ENCODE data around the gene EPOP.
A peak's percentile ranks its signal among the peaks of the same experiment; 100 is the strongest.

EPOP gene

DNA sequence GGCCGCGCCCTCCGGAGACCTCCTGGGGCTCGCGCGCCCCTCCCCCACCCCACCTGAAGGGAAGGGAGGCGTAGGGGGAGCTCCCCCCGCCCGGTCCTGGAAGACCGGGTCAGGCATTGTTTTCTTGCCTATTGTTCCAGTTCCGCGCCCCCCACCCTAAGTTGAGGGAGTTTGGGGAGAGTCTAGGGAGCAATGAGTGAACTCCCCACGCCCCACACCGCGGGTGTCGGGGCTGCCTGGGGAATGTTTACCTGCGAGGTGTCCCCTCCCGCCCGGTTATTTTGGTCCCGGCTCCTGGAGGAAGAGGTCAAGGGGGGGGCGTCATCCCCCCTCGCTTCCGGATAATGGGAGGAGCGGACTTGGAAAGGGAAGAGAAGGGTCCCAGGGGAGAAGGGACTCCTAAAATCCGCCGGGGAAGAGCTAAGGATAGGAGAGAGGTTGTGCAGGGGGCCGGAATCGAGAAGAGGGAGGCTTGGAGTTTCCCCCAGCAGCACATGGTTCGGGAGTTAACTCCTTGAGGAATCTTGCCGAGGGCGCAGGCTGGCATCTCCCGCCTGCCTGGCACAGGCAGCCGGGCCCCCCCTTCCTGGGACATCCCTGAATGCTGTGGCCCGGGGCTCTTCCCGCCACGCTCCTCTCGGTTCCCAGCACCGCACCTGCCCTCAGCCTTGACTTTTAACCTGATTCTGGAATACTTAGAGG is 31.2 kb upstream of the EPOP start:
- DNase-seq, result peak; percentile 57

DNA sequence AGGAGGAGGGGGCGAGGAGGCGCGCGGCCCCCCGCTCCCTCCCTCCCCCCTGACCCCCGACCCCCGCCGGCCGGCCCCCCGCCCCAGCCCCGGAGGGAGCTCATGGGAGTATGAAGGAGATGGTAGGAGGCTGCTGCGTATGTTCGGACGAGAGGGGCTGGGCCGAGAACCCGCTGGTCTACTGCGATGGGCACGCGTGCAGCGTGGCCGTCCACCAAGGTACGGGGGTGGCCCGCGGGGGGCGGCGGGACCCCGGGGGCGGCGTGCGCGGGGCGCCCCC is 30.7 kb upstream of the EPOP start:
- no peak for DNase-seq

DNA sequence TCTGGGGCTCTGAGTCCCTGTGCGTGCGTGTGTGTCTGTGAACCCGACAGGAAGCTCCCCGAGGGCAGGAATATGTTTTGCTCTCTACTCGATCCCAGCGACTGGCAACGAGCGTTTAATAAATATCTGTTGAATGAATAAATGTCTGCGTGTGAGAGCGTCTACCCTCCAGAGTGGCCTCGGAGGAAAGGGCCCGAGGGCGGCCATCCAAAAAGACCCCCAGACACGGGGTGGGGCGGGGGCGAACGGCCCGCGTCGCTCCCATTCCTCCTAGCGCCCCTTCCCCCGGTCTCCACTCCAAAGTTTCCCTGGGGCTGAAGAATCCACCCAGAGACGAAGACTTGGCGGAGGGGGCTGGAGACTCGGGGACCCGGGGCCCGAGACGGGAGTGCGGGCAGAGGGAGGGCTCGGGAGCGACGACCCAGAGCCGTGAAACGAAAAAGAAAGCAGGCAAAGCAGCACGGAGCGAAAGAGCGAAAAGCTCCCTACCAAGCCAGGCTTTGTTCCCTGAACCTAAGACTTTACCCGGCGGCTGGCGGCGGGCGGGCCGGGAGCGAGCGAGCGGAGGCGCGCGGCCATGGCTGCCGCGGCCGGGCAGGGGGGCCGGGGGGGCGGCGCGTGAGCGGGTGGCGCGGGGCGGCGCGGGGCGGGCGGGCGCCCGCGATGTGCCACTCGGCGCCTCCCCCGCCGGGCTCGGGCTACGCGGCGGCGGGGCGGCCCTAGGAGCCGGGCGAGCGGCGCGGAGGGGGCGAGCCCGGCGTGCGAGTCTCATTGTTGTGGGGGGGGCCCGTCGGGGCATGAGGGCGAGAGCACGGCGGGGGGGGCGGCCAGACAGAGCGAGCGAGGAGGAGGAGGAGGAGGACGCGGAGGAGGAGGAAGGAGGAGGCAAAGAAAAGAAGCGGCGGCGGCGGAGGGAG is 30.1 kb upstream of the EPOP start, which contains the start of gene MLLT6:
Gene MLLT6 (plus strand): TSS at position 668 of the 917 bp plus-strand sequence. CDS start 360 bp downstream, outside the sequence.
- DNase-seq, result peak; percentile 82

DNA sequence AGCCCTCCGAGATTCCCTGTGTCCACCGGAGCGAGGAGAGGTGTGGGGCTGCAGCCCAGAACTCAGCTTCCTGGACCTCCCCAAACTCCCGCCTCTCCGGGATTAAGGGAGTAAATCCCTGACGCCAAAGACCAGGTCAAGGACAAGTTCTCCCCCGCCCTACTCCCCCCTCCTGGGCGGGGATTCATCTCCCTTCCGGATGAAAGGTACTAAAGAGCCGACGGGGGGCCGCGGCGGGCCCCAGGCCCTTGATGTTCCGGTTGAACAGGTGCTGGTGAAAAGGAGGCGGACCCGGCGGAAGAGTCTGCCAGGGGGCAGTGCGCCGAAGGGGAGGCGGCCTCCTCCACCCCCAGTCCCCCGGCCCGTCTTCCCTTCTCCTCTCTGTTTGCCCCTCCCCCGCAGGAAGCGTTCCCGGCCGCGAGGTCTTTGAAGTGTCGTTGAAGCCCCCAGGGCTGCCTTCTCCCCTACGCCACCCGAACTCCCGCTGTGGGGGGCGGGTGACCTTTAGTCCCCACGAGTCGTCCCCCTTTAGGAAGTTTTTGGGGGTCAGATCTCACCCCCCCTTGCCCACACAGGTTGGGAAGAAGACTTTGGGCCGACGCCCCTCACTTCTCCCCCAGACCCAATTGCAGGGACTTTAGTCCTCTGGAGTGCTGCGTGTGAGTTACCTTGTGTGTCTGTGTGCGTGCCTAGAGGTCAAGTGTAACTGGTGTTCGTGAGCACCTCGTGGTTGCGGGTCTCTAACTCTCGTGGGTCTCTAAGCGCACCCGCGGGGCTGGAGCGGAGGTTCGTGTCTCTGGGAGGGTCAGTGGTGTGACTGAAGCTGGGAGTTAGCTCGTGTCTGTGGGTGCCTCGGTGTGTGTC is 29.2 kb upstream of the EPOP start:
- DNase-seq, result no peak

DNA sequence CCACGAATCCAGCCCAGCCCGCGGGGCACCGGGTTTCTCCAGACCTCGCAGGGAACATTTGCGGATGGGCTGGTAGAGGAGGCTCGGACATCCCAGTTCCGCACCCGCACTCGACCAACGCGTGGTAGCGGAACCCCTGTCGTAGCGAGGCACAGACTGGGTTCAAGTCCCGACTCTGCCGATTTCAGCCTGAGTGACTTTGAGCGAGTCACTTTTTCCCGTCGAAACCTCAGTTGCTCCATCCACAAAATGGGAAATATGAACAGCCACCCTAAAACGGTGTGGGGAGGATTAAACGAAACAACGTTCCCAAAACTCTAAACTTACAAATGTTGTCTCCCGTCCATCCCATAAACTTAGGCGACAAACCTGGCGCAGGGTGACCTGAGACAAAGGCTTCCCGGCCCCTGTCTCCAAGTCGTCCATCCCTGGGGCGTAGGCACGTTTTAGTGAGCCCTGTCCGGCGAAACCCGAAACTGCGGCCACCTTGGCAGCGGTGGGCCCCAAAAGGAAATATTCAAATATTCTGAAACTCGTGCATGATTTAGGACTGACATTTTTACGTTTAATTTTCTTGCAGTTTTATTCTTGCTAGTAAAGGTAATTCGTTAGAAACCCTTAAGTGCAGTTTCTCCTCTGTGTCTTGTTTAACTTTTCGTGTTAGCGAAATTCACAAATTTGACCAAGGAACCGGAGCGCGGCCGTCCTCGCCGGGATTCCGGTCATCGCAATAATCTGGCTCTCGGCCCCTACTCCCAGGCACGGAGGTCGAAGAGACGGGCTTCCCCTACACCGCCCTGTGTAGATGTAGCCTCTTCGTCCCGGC is 28.4 kb upstream of the EPOP start:
- DNase-seq, result no peak

DNA sequence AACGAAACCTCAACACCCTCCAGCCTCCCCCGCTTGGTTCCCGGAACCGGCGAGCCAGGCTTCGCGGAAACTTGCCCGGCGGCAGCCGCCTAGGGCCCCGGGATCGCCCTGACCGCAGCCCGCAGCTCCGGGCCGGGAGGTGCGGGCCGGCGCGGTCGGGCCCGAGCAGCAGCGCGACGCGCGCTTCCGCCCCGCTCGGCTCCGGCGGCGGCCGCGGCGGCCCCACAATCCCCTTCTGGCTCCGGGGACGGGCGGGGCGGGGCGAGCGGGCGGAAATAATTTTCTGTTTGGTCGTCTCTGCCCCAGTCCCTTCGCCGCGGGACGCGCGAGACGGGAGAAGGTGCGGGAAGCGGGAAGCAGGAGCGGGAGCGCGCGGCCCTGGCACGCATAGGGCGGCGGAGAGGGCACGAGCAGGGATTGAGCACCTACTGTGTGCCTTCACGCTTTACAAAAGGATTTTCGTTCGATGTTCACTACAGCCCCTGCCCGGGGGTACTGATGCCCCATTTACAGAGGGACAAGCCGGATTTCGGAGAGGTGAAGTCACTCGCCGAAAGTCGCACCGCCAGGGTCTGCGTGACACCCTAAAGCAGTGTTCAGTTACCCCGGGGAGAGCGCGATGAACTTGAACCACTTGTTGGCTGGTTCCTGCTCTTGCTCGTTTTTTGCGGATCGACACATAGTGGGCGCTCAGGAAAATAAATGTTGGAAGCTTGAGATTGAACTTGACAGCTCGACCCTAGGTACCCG is 27.6 kb upstream of the EPOP start:
- peak; percentile 90 for DNase-seq

DNA sequence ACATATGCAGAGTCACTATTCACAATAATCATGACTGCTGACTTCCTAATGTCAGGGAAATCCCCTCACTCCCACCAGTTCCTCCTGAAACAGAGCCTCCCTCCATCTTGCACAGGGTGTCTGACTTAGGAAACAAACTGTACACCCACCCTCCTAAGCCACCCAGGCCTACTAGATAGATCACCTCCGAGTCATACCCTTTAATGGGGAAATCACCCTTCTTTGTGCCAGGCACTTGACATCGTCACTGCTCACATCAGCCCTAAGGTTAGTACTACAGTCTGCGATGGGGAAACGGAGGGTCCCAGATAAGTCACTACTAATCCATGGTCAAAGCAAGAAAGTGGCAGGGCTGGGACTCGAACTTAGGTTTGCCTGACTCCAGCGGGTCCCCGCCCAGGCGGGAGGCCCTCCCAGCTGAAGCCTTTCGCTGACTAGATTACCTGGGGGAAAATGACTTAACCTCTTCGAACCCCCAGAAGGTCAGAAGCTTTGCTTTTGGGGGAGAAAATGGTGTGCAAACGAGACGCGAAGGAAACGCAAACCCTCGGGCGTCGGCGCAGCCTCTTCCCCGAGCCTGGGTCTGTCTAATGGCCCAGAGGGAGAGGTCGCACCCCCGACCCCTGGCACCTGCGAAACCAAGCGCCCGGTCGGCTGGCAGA is 26.9 kb upstream of the EPOP start:
- no peak for DNase-seq

DNA sequence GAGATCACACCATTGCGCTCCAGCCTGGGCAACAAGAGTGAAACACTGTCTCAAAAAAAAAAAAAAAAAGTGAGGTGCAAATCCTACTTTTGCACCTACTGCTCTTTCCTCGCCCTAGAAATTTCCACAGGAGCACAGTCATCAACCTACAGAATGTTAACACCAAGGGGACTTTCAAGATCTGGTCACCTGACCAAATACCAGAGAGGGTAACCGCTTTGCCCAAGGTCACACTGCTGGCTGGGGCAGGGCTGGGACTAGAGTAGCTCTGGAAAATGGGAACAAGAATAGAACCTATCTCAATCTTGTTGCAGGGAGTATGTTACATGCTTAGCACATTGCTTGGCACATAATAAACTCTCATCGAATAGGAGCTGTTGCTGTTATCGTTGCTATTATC is 24.0 kb upstream of the EPOP start:
- no peak for DNase-seq

DNA sequence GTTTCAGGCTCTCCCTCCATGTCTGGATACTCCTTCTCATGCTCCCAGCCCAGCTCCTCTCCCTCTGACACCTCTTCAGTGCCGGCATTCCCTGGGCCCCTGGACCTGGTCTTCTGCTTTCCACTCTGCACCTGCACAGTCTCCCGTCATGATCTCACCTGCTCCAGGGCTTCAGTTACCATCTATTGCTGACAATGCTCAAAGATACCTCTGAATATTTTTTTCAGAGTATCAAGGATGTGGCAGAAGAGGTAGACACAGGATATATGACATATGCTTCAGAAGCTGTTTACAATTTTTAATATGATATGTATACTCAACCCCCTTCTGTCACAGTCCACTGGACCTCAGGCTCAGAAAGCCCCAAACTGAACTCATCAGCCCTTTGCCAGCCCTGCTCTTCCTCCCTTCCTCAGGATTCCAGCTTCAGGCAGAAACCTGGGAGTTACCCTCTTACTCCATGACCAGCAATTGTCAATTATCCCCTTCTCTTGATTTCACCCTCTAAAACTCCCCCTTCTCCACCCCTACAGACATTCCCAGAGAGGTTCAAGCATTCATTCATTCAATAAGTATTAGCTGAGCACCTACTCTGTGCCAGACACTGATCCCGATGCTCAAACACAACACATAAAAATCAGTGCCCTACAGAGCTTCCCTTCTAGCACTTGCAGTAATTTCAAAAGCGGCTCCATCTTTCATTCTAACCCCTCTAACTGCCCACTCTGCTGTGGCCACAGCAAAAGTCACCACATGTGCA is 22.5 kb upstream of the EPOP start:
- DNase-seq, result no peak

DNA sequence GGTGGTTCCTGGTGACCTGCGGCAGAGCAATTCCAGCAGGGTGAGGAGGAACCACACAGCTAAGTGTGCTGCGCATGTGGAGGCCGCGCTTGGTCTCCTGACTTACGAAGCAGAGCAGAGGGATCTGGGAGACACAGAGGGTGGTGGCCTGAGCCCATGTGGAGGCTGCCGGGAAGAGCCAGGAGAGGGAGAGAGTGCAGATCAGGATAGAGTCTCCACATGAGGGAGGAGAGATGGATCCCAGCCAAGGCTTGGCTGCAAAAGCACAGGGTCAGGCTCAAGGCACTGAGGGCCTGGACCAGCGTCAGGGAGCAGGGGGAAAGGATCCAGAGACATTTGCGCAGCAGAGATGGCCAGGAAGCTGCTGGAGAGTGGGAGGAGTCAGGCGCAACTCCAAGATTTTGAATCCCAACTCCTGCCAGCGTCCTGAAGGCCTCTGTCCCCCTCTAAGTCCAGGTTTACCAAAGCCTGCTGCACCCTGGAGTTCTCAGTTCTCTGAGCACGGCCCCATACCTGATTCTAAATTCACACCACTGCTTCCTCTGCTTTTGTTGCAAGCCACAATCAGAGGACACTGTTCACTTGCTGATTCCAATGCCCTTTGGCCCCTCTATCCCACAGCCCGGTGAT is 19.1 kb upstream of the EPOP start:
- DNase-seq, result peak; percentile 41

DNA sequence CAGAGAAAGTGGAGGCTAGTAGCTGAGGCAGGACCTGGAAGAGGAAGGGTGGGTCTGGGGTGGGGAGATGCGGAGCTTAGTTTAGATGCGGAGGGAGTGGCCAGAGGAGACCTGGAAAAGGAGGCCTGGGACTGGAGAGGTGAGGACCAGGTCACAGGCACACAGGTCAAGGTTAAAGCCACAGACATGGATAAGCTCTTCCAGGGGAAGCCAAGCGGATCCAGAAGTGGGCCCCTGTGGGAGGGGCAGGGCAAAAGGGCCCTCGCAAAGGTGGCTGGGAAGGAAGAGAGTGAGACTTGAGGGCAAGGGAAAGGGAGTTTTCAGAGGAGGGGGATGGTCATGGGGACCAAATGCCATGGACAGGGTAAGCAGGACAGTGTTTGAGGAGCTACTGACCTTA is 16.4 kb upstream of the EPOP start:
- no peak for DNase-seq

DNA sequence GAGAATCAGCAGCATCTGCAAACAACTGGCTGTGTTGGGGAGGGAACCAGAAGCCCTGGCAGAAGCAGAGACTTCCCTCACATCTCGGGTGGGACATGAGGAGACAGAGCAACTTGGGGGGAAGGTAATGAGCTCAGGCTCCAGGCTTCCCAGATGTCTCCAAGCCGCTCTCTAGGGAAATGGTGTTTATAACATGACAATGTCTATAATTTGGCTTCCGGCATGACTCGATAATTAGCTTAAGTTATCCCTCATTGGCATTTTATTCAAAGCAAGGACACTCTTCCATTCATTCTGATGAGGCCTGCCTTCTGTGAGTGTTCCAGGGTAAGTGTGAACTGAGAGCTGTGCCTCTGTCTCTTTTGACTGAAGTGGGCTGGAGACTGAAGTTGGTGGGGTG is 15.6 kb upstream of the EPOP start:
- no peak for DNase-seq

DNA sequence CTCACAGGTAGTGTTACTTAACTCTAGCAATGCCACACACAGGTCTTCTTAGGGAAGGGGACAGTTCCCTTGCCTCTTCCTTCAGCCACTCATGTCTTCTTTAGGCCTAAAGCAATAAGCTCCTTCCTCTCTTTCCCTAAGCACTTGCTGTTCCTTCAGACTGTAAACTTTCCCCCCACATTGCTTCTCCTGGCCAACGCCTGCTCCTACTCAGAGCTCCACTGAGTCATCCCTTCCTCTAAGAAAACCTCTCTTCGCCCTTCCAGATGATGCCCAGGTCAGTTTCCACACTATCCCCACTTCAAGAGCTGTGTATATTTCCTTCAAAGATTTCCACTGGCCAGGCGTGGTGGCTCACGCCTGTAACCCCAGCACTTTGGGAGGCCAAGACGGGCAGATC is 12.5 kb upstream of the EPOP start:
- no peak for DNase-seq

DNA sequence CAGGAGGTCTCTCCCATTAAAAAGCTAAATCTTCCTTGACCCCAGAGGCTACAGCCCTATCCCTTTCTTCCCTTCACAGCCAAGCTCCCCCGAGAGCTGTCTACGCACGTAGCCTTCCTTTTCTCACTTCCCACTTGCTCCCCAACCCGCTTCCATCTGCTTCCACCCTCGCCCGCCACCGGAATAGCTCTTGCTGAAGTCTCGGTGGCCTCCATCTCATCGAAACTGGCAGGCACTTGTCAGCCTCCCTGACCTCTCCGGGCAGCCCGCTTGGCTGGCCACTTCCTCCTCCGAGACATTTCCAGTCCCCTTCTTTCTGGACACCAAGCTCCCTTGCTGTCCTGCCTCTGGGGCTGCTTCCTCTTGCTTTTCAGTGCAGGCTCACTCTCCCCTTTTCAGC is 10.7 kb upstream of the EPOP start:
- DNase-seq, result no peak

DNA sequence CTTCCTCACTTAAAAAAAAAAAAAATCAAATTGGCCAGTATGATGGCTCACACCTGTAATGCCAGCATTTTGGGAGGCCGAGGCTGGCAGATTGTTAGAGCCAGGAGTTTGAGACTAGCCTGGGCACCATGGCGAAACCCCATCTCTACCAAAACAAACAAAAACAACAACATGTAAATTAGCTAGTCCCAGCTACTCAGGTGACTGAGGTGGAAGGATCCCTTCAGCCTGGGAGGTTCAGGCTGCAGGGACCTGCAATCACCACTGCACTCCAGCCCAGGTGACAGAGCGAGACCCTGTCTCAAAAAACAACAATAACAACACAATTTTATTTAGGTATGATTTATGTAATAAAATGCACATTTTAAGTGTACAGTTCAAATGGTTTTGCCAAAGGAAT is 6.3 kb upstream of the EPOP start:
- no peak for DNase-seq

DNA sequence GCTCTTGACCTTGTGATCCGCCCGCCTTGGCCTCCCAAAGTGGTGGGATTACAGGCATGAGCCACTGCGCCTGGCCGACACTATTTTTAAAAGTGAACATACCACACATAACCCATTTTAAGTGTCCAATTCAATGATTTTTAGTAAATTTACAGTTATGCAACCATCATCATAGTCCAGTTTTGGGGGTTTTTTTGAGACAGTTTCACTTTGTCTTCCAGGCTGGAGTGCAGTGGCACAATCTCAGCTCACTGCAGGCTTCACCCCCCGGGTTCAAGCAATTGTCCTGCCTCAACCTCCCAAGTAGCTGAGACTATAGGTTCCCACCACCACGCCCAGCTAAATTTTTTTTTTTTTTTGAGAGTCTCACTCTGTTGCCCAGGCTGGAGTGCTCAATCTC is 3.1 kb upstream of the EPOP start:
- DNase-seq, result no peak

DNA sequence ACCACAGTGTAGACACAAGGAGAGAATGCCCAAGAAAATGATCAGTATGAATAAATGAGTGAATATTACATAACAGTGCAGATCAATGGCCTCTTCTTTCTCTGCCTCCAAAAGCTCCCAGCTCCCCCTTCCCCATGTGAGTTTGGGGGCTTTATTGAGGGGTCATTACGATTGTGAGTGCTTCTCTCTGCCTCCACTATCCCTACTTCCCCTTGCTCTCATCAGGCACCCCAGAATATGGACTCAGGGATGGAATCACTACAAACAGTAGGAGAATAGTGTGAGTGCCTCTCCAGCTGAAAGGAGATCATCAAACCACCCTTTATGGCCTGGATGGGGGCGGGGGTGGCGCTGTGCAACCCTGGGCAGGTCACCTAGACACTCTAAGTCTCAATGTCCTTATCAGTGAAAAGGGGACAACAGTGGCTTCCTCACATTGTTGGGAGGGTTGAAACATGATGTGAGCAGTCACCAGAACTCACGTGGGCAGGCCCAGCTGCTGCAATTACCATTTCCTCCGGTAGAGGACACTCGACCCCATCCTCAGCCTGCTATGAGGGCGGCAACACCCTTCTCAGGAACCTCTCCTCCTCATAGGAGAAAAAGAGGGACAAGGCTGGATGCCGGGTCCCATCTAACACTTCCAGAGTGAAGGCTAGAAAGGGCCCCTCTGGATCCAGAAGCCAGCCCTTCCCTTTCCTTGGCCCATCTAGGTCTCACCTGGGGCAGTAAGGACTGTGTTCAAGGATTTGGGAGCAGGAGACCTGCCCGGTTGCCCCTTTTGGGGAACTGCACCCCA is 2.1 kb upstream of the EPOP start:
- peak; percentile 82 for DNase-seq

DNA sequence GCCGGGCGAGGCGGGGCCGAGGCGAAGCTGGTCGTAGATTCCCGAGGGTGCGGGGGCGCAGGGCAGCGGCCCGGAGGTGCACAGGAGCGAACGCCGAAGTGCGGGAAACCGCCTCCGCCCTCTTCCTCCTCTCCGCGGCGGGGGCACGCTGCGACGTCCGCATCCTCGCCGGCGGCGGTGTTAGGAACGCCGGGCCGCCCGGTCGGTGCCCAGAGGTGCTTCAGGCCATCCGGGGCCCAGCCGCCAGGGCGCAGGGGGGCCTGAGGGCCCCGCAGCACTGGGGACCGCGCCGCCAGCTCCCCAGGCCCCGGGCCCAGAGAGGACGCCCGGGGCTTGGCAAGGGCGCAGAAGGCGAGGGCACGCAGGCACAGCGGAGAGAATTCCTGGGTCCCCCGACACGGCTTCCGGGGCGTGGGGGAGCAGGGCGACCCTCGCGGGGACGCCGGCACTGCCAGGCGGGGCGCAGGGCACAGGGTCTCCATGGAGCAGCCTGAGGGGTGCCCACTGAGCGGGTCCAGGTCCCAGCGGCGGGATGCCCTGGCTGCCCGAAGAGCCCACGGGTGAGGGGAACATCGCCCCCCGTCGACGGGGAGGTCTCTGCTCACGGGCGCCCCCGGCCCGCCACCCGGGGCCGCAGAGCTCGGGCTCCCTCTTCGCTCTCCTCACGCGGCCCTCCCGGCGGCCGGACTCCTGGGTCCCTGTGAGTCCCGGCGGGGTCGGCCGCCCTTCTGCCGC is 576 bp downstream of the EPOP start:
- DNase-seq, result no peak

DNA sequence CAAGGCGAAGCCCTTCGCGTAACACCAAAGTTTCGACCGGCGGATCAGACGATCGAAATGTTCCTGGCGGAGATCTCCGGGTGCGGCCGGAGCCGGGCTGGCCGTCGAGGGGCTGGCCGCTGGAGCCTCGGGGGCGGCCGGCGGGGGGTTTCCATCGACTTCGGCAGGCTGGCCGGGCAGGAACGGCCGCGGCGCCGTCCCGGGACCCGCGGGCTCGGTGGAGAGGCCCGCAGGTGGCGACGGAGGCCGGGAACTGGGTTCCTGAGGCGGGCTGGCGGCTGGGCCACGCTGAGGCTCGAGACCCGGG is 1.1 kb downstream of the EPOP start:
- no peak for DNase-seq

Data from fibroblast of skin of right biceps (primary cell).